Loucy (cell line): Measurements from ENCODE around the gene MIEF1.

ENCODE experiments used
- H2AFZ ChIP-seq: fragments of 200-600 bp; sonication (generic); 2 replicates; pipeline ENCODE4 v1.6.0; 2016; ENCODE audit warnings: antibody characterized with exemption, mild to moderate bottlenecking, low read length, moderate library complexity
- H3F3A ChIP-seq: fragments of 200-600 bp; 2 replicates; pipeline ENCODE4 v1.6.0; 2016; ENCODE audit warnings: antibody characterized with exemption, low read depth, mild to moderate bottlenecking
- H3K27me3 ChIP-seq: fragments of 200-600 bp; sonication (generic); 2 replicates; pipeline ENCODE4 v1.6.1; 2014; ENCODE audit warnings: low read length, mild to moderate bottlenecking; ENCODE audit not compliant: insufficient read depth, poor library complexity, severe bottlenecking
- H3K36me3 ChIP-seq: fragments of 200-600 bp; sonication (generic); 2 replicates; pipeline ENCODE4 v1.6.1; 2016; ENCODE audit warnings: low read length; ENCODE audit not compliant: insufficient read depth
- H3K4me1 ChIP-seq: fragments of 200-600 bp; sonication (generic); 2 replicates; pipeline ENCODE4 v1.5.1; 2014; ENCODE audit warnings: low read length, mild to moderate bottlenecking; ENCODE audit not compliant: insufficient read depth, poor library complexity, severe bottlenecking
- H3K4me2 ChIP-seq: fragments of 200-600 bp; sonication (generic); 2 replicates; pipeline ENCODE4 v1.6.0; 2014; ENCODE audit warnings: antibody characterized with exemption, low read length, low read depth, mild to moderate bottlenecking; ENCODE audit not compliant: poor library complexity, severe bottlenecking
- H3K4me3 ChIP-seq: fragments of 200-600 bp; sonication (generic); 2 replicates; pipeline ENCODE4 v1.5.1; 2014; ENCODE audit warnings: low read length, mild to moderate bottlenecking, mixed read lengths; ENCODE audit not compliant: poor library complexity, severe bottlenecking
- H3K79me2 ChIP-seq: fragments of 200-600 bp; sonication (generic); 2 replicates; pipeline ENCODE4 v1.6.1; 2014; ENCODE audit warnings: low read length; ENCODE audit not compliant: insufficient read depth
- H3K9ac ChIP-seq: fragments of 200-600 bp; sonication (generic); 2 replicates; pipeline ENCODE4 v1.6.0; 2014; ENCODE audit warnings: mild to moderate bottlenecking, low read depth, low read length, moderate library complexity; ENCODE audit not compliant: poor library complexity, severe bottlenecking
- H3K9me2 ChIP-seq: fragments of 200-600 bp; sonication (generic); replicated peaks from 2 replicates; pipeline ENCODE4 v1.6.1; 2016; ENCODE audit warnings: low read depth, low read length, mixed read lengths
- H3K9me3 ChIP-seq: fragments of 200-600 bp; sonication (generic); 2 replicates; pipeline ENCODE4 v1.6.1; 2014; ENCODE audit warnings: mild to moderate bottlenecking, antibody characterized with exemption, low read length, low read depth; ENCODE audit not compliant: insufficient read depth
- H4K20me1 ChIP-seq: fragments of 200-600 bp; sonication (generic); 2 replicates; pipeline ENCODE4 v1.6.0; 2014; ENCODE audit warnings: antibody characterized with exemption, low read length, mild to moderate bottlenecking; ENCODE audit not compliant: insufficient read depth, poor library complexity, severe bottlenecking
- CTCF ChIP-seq: fragments of 200-600 bp; sonication (generic); conservative IDR thresholded peaks from 2 replicates; pipeline ENCODE4 v1.5.1; 2014; ENCODE audit warnings: mild to moderate bottlenecking, antibody characterized with exemption, low read length
- EZH2phosphoT487 ChIP-seq: fragments of 200-600 bp; IDR thresholded peaks from 2 replicates; pipeline ENCODE4 v1.6.1; 2018; ENCODE audit warnings: antibody characterized with exemption, mild to moderate bottlenecking, moderate library complexity, borderline replicate concordance

The MIEF1 gene

DNA sequence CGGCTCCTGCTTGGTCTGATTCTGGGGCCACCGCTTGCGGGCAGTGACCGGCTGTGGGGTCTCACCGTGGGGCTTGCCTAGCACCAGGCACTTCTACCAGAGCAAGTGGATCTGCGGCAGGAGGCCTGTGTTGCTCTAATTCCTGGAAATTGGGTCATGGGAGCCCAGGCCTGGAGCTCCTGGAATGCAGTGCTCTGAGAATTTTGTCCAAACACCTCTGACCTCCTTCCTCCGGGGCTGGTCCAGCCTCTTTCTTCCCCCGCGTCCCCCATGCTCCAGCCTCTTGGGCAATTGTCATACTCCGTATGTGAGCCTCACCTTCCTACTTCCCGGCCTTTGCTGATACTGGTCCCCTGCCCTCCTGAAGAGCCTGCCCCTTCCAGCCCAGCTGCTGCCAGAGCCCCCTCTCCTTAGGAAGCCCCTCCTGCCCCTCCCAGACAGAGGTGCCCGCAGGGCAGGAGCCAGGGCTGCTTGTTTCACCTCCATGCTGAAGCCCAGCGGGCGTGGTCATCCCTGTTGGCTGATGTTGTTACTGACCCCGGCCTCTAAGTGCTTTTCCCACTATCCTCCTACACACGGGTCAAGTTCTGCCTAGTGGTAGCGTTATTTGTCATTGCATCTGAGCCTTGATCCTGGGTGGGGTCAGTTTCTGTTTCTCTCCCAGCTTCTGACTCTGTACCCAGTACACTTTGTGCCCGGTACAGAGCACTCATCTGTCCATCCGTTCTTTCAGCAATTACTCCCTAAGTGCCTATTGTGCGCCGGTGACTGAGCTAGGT lies 35.7 kb upstream of the MIEF1 start:
- H3K79me2 ChIP-seq: peaks cover 4% of the 10 kb centered on the region; the same call in 1 of the 2 replicates

DNA sequence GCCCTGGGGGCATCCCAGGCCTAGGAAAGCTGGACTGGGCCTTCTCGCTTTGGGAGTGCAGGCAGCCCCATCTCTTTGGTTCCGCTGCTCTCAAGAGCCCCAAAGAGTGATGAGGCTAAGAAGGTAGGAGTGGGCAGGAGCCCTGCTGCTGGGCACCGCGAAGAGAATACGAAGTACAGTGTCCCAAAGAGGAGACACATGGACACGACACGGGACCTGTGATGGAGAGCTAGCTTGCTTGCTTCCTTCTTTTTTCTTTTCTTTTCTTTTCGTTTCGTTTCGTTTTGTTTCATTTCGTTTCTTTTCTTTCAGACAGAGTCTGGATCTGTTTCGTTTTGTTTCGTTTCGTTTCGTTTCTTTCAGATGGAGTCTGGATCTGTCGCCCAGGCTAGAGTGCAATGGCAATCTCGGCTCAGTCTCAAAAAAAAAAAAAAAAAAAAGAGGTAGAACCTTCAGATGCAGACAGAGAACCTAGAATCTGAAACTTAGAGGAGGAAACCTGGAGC lies 34.6 kb upstream of the MIEF1 start:
- Histone ChIP-seq H3K4me2 (no peak overlapping the region), H3K9me3 (no peaks in the 10 kb centered on the region), H3K36me3 (no peaks in the 10 kb centered on the region), H3K79me2 (peaks cover 6% of the 10 kb centered on the region; the same call in 1 of the 2 replicates), H3K27me3 (no peaks in the 10 kb centered on the region), H3K4me3 (no peak overlapping the region), H3K4me1 (peaks cover 21% of the 10 kb centered on the region), H3K9ac (no peak overlapping the region), H4K20me1 (no peaks in the 10 kb centered on the region), H3K9me2 (no peaks in the 10 kb centered on the region), H3F3A (no peaks in the 10 kb centered on the region), H2AFZ (no peak overlapping the region)
- TF ChIP-seq EZH2phosphoT487 (no peak), CTCF (no peak)

More for the DNA sequence above, 35.7 kb upstream of the MIEF1 start:
- H2AFZ ChIP-seq: no peak overlapping the region
- no peaks in the 10 kb centered on the region for H4K20me1 ChIP-seq
- TF ChIP-seq EZH2phosphoT487 (no peak), CTCF (no peak)
- H3K4me1 ChIP-seq: peaks cover 14% of the 10 kb centered on the region
- no peaks in the 10 kb centered on the region for H3F3A ChIP-seq
- H3K4me2 ChIP-seq: no peak overlapping the region
- no peaks in the 10 kb centered on the region for H3K9me2 ChIP-seq
- H3K9me3 ChIP-seq: no peaks in the 10 kb centered on the region
- no peaks in the 10 kb centered on the region for H3K27me3 ChIP-seq
- H3K9ac ChIP-seq: no peak overlapping the region
- no peaks in the 10 kb centered on the region for H3K36me3 ChIP-seq
- H3K4me3 ChIP-seq: no peak overlapping the region

GRCh38 chr22:39468487-39469325 lies 33.4 kb upstream of the MIEF1 start:
- Histone ChIP-seq H4K20me1 (no peaks in the 10 kb centered on the region), H3K4me2 (no peak overlapping the region), H3K79me2 (peaks cover 6% of the 10 kb centered on the region; the same call in 1 of the 2 replicates), H3K9me3 (no peaks in the 10 kb centered on the region), H3F3A (no peaks in the 10 kb centered on the region), H3K4me1 (peaks cover 30% of the 10 kb centered on the region), H3K9ac (no peak overlapping the region), H3K27me3 (no peaks in the 10 kb centered on the region), H3K9me2 (no peaks in the 10 kb centered on the region), H3K4me3 (no peak overlapping the region), H3K36me3 (no peaks in the 10 kb centered on the region), H2AFZ (no peak overlapping the region)
- no peak for TF ChIP-seq CTCF
- no peak for TF ChIP-seq EZH2phosphoT487
